Inflammatory macrophage treated with lipopolysaccharide for 1 hour (primary cell): ENCODE results near the gene ABCC4.
"Not testable (repeated sequence)": the region's sequence is repeated elsewhere in the genome, so short reads cannot be mapped to it uniquely, and the experiment has no call there.

Source experiments
- DNase-seq, 2 donors: peaks; one replicate each; pipeline ENCODE4 v3.0.0-alpha.2; 2020 to 2022

Gene ABCC4

DNA sequence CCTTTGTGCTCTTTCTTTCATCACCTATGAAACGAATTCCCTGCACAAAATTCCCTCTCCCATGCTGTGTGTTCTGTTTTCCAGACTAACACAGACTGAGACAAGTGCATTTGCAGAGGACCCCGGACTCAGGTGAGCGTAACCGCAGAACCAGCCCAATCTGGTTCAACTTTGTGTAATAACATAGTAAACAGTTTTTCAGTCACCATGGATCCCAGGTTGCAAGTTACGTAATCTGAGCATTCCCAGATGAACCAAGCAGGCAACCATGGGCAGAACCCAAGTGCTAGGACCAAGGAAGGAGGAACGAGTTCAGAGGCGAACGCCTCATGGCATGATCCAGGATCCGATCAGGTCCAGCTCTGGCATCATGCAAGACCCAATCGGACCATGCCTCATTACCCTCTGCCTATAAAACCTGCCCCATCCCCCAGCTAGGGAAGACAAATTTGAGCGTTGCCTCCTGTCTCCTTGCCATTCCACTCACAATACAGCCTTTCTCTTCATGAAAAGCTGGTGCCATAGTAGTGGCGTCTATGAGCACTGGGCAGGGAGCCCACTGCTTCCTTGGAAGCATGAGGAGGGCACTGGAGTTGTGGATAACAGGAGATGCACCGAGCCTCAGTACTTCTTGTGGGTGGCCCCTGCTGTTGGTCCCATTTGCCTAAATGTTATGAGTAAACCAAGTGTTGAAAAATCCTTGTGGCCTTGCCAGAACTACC is 107.6 kb downstream of the ABCC4 start:
- DNase-seq = no peak

- no peak for DNase-seq
Measured at GRCh38 chr13:95192998-95193397, 108.3 kb downstream of the ABCC4 start.

DNA sequence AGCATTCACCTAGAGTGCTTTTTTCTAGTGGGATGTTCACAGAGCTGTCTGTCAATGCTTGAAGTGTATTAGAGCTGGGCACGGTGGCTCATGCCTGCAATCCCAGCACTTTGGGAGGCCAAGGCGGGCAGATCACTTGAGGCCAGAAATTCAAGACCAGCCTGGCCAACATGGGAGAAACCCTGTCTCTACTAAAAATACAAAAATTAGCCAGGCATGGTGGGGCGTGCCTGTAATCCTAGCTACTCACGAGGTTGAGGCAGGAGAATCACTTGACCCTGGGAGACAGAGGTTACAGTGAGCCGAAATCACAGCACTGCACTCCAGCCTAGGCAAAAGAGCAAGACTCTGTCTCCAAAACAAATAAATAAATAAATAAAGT is 108.7 kb downstream of the ABCC4 start:
- not testable (repeated sequence) for DNase-seq

DNA sequence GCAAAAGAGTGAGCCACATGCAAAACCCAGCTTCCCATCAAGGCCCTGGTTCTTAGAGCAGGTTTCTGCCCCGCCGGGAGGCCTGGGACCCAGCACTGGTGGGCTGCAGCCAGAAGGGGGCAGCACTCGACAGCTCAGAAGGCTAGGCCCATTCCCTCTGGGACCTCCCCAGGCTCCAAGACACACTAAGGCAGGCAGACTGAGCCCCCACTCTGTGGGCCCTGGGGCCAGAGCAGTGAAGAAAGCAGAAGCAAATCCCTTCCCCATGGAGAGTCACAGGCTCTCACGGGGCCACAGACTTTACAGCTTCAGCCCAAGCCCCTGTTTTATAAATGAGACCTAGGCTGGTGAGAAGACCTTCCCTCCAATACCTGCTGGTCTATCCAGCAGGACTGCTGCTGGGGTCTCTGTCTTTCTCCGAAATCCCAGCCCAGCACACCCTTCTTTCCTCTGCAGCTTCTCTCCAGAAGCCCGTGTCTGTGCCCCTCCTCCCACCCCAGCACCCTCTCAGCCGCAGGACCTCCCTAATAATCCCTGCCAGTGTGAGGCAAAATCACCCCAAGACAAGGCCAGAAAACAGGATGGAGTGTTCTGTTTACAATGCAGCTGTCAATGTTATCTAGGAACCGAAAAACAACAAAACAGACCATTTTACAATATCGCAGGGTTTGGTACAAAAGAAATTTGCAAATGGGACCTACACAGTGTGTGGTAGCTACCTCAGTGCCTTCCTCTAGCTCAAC is 109.3 kb downstream of the ABCC4 start:
- DNase-seq = peak; percentile 39 to 86

DNA sequence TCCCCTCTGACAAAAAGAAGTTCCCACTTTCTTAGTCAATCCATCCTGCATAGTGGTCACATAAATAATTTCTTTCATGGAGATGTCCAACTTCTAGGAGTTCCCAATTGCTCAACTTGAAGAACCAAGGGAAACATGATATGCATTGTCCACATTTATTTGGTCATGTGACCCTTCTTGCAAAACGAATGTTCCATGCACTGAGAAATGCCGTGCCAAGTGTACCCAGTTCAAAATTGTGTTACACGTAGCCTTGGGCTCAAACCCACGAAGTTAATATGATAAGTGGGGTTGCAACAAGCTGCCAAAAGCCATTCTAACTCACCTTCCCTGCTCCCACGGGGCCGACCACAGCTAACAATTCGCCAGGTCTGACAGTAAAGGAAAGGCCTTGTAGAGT is 113.1 kb downstream of the ABCC4 start:
- DNase-seq = no peak

GRCh38 chr13:95185851-95186250 is 115.4 kb downstream of the ABCC4 start:
- peak in 1 of 2 donors; percentile 15 for DNase-seq

GRCh38 chr13:95185311-95185710 is 115.9 kb downstream of the ABCC4 start:
- no peak for DNase-seq

DNA sequence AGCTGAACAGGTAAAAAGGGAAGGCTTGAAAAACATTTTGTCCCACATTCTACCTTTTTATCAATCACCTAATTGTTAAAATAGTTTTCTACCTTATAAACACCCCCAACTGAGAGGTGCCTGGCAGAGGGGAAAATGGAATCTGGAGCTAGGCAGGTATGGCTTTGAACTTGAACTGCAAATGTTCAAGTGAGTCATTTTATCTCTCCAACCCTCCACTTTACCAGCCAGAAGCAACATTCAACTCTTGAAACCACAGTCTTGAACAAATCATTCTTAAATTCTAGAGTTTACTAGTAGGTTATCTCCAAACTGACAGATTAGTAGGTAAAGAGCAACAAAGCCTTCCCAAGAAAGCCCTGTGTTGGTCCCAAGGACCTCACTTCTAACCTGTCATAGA is 116.9 kb downstream of the ABCC4 start:
- no peak for DNase-seq

- peak; percentile 60 to 74 for DNase-seq
Measured at GRCh38 chr13:95182570-95183265, 118.5 kb downstream of the ABCC4 start.

GRCh38 chr13:95181586-95181985 is 119.7 kb downstream of the ABCC4 start:
- no peak for DNase-seq

GRCh38 chr13:95180513-95181245 is 120.6 kb downstream of the ABCC4 start:
- DNase-seq = no peak

DNA sequence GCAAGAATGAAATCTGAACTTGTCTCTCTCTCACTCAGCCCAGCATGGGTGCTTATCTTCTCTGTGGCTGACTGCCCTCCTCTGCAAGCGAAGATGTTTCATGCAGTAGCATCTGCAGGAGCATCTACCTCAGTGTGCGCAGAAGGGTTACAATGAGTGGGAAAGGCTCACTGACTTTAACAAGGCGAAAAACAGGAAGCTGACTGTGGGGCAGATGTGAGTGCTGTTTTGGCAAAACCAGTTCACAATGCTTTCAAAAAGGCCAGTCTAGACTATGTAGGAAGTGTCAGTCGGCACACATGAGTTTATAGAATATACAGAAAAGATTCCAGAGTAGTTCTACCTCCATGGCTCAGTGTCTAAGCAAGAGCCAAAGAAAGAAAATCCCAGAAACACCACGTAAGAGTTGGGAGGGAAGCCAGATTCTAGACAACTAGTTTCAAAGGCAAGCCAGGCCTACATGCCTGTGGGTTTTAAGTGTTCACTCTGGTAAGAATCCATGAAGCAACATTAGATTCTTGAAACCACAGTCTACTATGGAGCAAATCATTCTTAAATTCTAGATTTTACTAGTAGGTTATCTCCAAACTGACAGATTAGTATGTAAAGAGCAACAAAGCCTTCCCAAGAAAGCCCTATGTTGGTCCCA is 124.5 kb downstream of the ABCC4 start:
- DNase-seq = no peak

DNA sequence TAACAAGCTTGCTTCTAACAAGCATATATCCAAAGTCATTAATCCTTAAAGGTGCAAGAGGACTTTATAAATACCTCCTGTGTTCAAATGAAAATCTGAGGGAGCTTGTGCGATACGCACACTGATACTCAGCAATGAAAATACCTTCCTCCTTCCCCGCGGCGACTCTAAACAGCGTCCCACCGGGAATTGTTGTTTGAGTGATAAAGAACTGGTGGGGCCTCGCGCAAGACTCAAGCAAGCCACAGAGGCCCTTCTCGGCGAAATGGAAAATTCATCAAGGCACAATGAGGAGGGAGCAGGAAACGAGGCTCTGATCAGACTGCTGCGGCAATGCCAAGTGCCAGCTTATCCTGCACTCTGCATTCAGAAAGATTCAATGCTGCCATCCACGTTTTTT is 126.7 kb downstream of the ABCC4 start:
- DNase-seq = no peak

- no peak for DNase-seq
Measured at GRCh38 chr13:95168191-95168590, 133.1 kb downstream of the ABCC4 start.

DNA sequence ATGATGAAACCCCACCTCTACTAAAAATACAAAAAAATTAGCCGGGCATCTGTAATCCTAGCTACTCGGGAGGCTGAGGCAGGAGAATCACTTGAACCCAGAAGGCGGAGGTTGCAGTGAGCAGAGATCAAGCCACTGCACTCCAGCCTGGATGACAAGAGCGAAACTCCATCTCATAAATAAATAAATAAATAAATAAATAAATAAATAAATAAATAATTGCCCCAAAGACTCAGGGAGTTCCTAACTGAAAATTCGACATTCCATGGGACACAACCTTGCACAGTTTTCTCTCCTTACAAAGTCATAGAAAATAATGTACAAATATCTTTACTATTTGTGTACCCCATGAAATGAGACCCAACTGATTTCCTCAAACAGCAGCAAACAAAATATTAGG is 134.2 kb downstream of the ABCC4 start:
- DNase-seq = not testable (repeated sequence)

- no peak for DNase-seq
Measured at GRCh38 chr13:95164830-95165229, 136.4 kb downstream of the ABCC4 start.

- DNase-seq = no peak
Measured at GRCh38 chr13:95160112-95160906, 140.9 kb downstream of the ABCC4 start.

DNA sequence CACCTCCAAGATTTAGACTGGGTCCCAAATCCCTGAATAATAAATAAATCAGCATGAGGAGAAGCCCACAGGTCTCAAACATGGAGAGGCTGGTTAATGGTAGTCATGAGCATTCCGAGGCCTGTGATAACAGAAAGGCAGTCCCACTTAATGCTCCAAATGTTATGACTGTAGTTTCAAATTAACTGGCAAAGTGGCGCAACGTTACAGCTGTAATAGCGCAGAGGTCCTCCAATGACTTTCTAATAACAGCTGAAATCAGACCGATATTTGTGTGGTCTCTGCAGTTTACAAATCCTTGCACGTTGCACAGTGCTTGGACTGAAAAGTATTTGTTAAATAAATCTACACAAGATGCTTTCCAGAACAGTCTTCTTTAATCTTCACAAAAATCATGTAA is 141.8 kb downstream of the ABCC4 start:
- DNase-seq = no peak

GRCh38 chr13:95156208-95156607 is 145.0 kb downstream of the ABCC4 start:
- DNase-seq = peak in 1 of 2 donors; percentile 3

GRCh38 chr13:95155504-95155903 is 145.7 kb downstream of the ABCC4 start:
- no peak for DNase-seq

- no peak for DNase-seq
Measured at GRCh38 chr13:95155093-95155492, 146.2 kb downstream of the ABCC4 start.

- no peak for DNase-seq
Measured at GRCh38 chr13:95154413-95154886, 146.8 kb downstream of the ABCC4 start.
